HG03469 (cell line): ENCODE measurements around the gene FAM8A1.
A peak's percentile ranks its signal among the peaks of the same experiment; 100 is the strongest.

Experiments
- ATAC-seq: cut with Tn5 transposase; IDR thresholded peaks from one replicate; pipeline ENCODE4 v1.9.1; 2021; ENCODE audit warnings: mild to moderate bottlenecking, moderate library complexity, moderate number of reproducible peaks; ENCODE audit not compliant: unreplicated experiment

Gene FAM8A1

GRCh38 chr6:17600527-17601385 lies 654 bp downstream of the FAM8A1 start:
- peak; percentile 43 for ATAC-seq

- no peak for ATAC-seq
These were observed 1.2 kb downstream of the FAM8A1 start for GRCh38 chr6:17601386-17601703.

GRCh38 chr6:17602888-17603287 lies 2.8 kb downstream of the FAM8A1 start:
- ATAC-seq: no peak

- no peak for ATAC-seq
These were observed 6.5 kb downstream of the FAM8A1 start for GRCh38 chr6:17606606-17607005.

- no peak for ATAC-seq
These were observed 10.7 kb downstream of the FAM8A1 start for GRCh38 chr6:17610835-17611234.

- no peak for ATAC-seq
These were observed 11.9 kb downstream of the FAM8A1 start for GRCh38 chr6:17612048-17612447.

- ATAC-seq: no peak
These were observed 15.7 kb downstream of the FAM8A1 start for GRCh38 chr6:17615794-17616193.

- ATAC-seq: peak; percentile 76
These were observed 20.9 kb downstream of the FAM8A1 start for GRCh38 chr6:17621003-17621402.

- no peak for ATAC-seq
These were observed 22.0 kb downstream of the FAM8A1 start for GRCh38 chr6:17622144-17622543.

GRCh38 chr6:17624396-17624795 lies 24.3 kb downstream of the FAM8A1 start:
- no peak for ATAC-seq

GRCh38 chr6:17628873-17629272 lies 28.8 kb downstream of the FAM8A1 start:
- ATAC-seq: no peak

- ATAC-seq: no peak
These were observed 29.9 kb downstream of the FAM8A1 start for GRCh38 chr6:17629824-17630510.

- no peak for ATAC-seq
These were observed 30.5 kb downstream of the FAM8A1 start for GRCh38 chr6:17630511-17631073.

GRCh38 chr6:17632934-17633333 lies 32.8 kb downstream of the FAM8A1 start:
- ATAC-seq: no peak

GRCh38 chr6:17633465-17634188 lies 33.5 kb downstream of the FAM8A1 start:
- ATAC-seq: no peak

- ATAC-seq: no peak
These were observed 35.5 kb downstream of the FAM8A1 start for GRCh38 chr6:17635568-17635967.

- ATAC-seq: no peak
These were observed 38.2 kb downstream of the FAM8A1 start for GRCh38 chr6:17638212-17638715.

GRCh38 chr6:17640477-17640917 lies 40.4 kb downstream of the FAM8A1 start:
- no peak for ATAC-seq

- no peak for ATAC-seq
These were observed 48.6 kb downstream of the FAM8A1 start for GRCh38 chr6:17648745-17649144.

- no peak for ATAC-seq
These were observed 50.7 kb downstream of the FAM8A1 start for GRCh38 chr6:17650656-17651309.
